Glutamatergic neuron (in vitro differentiated cells): ENCODE data around the gene CAPN9. TPM values are rescaled to one million over a fixed set of nuclear protein-coding genes. Genes with fewer than 3 reads are reported as not detected.
"Not testable (repeated sequence)": the region's sequence is repeated elsewhere in the genome, so short reads cannot be mapped to it uniquely, and the experiment has no call there.

Experiments used
- DNase-seq: peaks from one replicate; pipeline ENCODE4 v3.0.0; 2022
- H3K27ac Mint-ChIP-seq: one replicate; pipeline ENCODE4 v1.8.0; 2020; ENCODE audit warnings: mild to moderate bottlenecking, mixed read lengths, inconsistent platforms; ENCODE audit not compliant: unreplicated experiment
- H3K27me3 Mint-ChIP-seq: one replicate; pipeline ENCODE4 v1.8.0; 2020; ENCODE audit warnings: mild to moderate bottlenecking, moderate library complexity, mixed read lengths, inconsistent platforms; ENCODE audit not compliant: unreplicated experiment
- H3K36me3 Mint-ChIP-seq: one replicate; pipeline ENCODE4 v1.8.0; 2020; ENCODE audit warnings: mild to moderate bottlenecking, mixed read lengths, inconsistent platforms; ENCODE audit not compliant: unreplicated experiment
- H3K4me1 Mint-ChIP-seq: one replicate; pipeline ENCODE4 v1.8.0; 2020; ENCODE audit warnings: mild to moderate bottlenecking, low read depth, mixed read lengths, inconsistent platforms; ENCODE audit not compliant: unreplicated experiment
- H3K4me3 Mint-ChIP-seq: one replicate; pipeline ENCODE4 v1.8.0; 2020; ENCODE audit warnings: mild to moderate bottlenecking, mixed read lengths, inconsistent platforms; ENCODE audit not compliant: unreplicated experiment
- H3K9me3 Mint-ChIP-seq: one replicate; pipeline ENCODE4 v1.8.0; 2020; ENCODE audit warnings: mild to moderate bottlenecking, moderate library complexity, mixed read lengths, inconsistent platforms; ENCODE audit not compliant: unreplicated experiment
- total RNA-seq: library from RNA; stranded (reverse); fragmentation: NEBNext Ultra II Directional; extraction: Animal tissue kit (Norgen Biotek cat#: 25700); gene quantifications from one replicate; pipeline ENCODE4 v1.2.1, GENCODE V29; 2021; ENCODE audit not compliant: unreplicated experiment
- TF ChIP-seq, protein P1 (sequence below): fragments of 200-600 bp; sonication (generic); IDR thresholded peaks from one replicate; pipeline ENCODE4 v1.5.0; 2021; ENCODE audit not compliant: partially characterized antibody, unreplicated experiment

The CAPN9 gene
- total RNA-seq, 1 donor from 2014 or later = not detected

GRCh38 chr1:230842801-230843200 is 95.6 kb downstream of the CAPN9 start:
- TF ChIP-seq, protein P1, sequence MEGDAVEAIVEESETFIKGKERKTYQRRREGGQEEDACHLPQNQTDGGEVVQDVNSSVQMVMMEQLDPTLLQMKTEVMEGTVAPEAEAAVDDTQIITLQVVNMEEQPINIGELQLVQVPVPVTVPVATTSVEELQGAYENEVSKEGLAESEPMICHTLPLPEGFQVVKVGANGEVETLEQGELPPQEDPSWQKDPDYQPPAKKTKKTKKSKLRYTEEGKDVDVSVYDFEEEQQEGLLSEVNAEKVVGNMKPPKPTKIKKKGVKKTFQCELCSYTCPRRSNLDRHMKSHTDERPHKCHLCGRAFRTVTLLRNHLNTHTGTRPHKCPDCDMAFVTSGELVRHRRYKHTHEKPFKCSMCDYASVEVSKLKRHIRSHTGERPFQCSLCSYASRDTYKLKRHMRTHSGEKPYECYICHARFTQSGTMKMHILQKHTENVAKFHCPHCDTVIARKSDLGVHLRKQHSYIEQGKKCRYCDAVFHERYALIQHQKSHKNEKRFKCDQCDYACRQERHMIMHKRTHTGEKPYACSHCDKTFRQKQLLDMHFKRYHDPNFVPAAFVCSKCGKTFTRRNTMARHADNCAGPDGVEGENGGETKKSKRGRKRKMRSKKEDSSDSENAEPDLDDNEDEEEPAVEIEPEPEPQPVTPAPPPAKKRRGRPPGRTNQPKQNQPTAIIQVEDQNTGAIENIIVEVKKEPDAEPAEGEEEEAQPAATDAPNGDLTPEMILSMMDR = no peak
- no peaks in the 10 kb centered on the region for H3K4me1 Mint-ChIP-seq
- peaks cover 2% of the 10 kb centered on the region for H3K9me3 Mint-ChIP-seq
- no peak for DNase-seq
- H3K4me3 Mint-ChIP-seq = no peak overlapping the region
- no peaks in the 10 kb centered on the region for H3K27me3 Mint-ChIP-seq
- peaks cover 9% of the 10 kb centered on the region for H3K36me3 Mint-ChIP-seq
- no peak overlapping the region for H3K27ac Mint-ChIP-seq

GRCh38 chr1:230843503-230844309 is 96.5 kb downstream of the CAPN9 start:
- no peak overlapping the region for H3K4me3 Mint-ChIP-seq
- no peak for DNase-seq
- no peak overlapping the region for H3K27ac Mint-ChIP-seq
- H3K9me3 Mint-ChIP-seq = peaks cover 2% of the 10 kb centered on the region
- TF ChIP-seq, protein P1 = no peak
- peaks cover 9% of the 10 kb centered on the region for H3K36me3 Mint-ChIP-seq
- H3K27me3 Mint-ChIP-seq = no peaks in the 10 kb centered on the region
- no peaks in the 10 kb centered on the region for H3K4me1 Mint-ChIP-seq

GRCh38 chr1:230844561-230844960 is 97.4 kb downstream of the CAPN9 start:
- peak overlapping the region; percentile 53 for H3K27ac Mint-ChIP-seq
- no peaks in the 10 kb centered on the region for H3K4me1 Mint-ChIP-seq
- peaks cover 9% of the 10 kb centered on the region for H3K36me3 Mint-ChIP-seq
- no peak overlapping the region for H3K4me3 Mint-ChIP-seq
- H3K27me3 Mint-ChIP-seq = no peaks in the 10 kb centered on the region
- TF ChIP-seq, protein P1 = no peak
- DNase-seq = no peak
- H3K9me3 Mint-ChIP-seq = peaks cover 2% of the 10 kb centered on the region

DNA sequence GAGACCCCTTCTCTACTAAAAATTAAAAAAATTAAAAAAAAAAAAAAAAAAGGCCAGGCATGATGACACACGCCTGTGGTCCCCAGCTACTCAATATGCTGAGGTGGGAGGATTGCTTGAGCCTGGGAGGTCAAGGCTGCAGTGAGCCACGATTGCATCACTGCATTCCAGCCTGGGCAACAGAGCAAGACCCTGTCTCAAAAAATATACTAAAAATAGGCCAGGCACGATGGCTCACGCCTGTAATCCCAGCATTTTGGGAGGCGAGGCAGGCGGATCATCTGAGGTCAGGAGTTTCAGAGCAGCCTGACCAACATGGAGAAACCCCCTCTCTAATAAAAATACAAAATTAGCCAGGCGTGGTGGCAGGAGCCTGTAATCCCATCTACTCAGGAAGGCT is 98.0 kb downstream of the CAPN9 start:
- H3K4me1 Mint-ChIP-seq, H3K4me3 Mint-ChIP-seq, H3K36me3 Mint-ChIP-seq, H3K27me3 Mint-ChIP-seq, DNase-seq, H3K9me3 Mint-ChIP-seq, H3K27ac Mint-ChIP-seq: not testable (repeated sequence)

GRCh38 chr1:230848235-230848634 is 101.0 kb downstream of the CAPN9 start:
- Mint-ChIP-seq H3K9me3 (peaks cover 7% of the 10 kb centered on the region), H3K27me3 (peaks cover 6% of the 10 kb centered on the region), H3K36me3 (peaks cover 22% of the 10 kb centered on the region), H3K27ac (no peak overlapping the region), H3K4me1 (peaks cover 3% of the 10 kb centered on the region), H3K4me3 (no peak overlapping the region)
- TF ChIP-seq, protein P1 = no peak
- no peak for DNase-seq
